HG03280 (cell line): Measurements from ENCODE around the gene FHIT.

Experiments used
- ATAC-seq: cut with Tn5 transposase; IDR thresholded peaks from one replicate; pipeline ENCODE4 v1.9.1; 2021; ENCODE audit warnings: mild to moderate bottlenecking, moderate library complexity; ENCODE audit not compliant: unreplicated experiment

The FHIT gene

GRCh38 chr3:59731943-59732342, 1519.3 kb downstream of the FHIT start:
- no peak for ATAC-seq

GRCh38 chr3:59730591-59730990, 1520.7 kb downstream of the FHIT start:
- ATAC-seq, result no peak

- ATAC-seq, result no peak
Measured at GRCh38 chr3:59728587-59728908, 1522.7 kb downstream of the FHIT start.

- ATAC-seq, result no peak
Measured at GRCh38 chr3:59727902-59728586, 1523.2 kb downstream of the FHIT start.

- ATAC-seq, result no peak
Measured at GRCh38 chr3:59726279-59726678, 1525.0 kb downstream of the FHIT start.

GRCh38 chr3:59717679-59718205, 1533.5 kb downstream of the FHIT start:
- ATAC-seq, result no peak

GRCh38 chr3:59714066-59714465, 1537.2 kb downstream of the FHIT start:
- ATAC-seq, result no peak

GRCh38 chr3:59710554-59710953, 1540.7 kb downstream of the FHIT start:
- no peak for ATAC-seq

GRCh38 chr3:59709702-59710553, 1541.3 kb downstream of the FHIT start:
- ATAC-seq, result no peak

- ATAC-seq, result no peak
Measured at GRCh38 chr3:59708202-59708601, 1543.0 kb downstream of the FHIT start.

GRCh38 chr3:59704292-59704691, 1547.0 kb downstream of the FHIT start:
- no peak for ATAC-seq

GRCh38 chr3:59699648-59700320, 1551.5 kb downstream of the FHIT start:
- ATAC-seq, result no peak
